Measurements from ENCODE around the gene FYTTD1.

- TF ChIP-seq, protein P1, sequence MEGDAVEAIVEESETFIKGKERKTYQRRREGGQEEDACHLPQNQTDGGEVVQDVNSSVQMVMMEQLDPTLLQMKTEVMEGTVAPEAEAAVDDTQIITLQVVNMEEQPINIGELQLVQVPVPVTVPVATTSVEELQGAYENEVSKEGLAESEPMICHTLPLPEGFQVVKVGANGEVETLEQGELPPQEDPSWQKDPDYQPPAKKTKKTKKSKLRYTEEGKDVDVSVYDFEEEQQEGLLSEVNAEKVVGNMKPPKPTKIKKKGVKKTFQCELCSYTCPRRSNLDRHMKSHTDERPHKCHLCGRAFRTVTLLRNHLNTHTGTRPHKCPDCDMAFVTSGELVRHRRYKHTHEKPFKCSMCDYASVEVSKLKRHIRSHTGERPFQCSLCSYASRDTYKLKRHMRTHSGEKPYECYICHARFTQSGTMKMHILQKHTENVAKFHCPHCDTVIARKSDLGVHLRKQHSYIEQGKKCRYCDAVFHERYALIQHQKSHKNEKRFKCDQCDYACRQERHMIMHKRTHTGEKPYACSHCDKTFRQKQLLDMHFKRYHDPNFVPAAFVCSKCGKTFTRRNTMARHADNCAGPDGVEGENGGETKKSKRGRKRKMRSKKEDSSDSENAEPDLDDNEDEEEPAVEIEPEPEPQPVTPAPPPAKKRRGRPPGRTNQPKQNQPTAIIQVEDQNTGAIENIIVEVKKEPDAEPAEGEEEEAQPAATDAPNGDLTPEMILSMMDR (IDR thresholded peaks at IDR 0.05) = no peak
- TF ChIP-seq ZFX (IDR thresholded peaks at IDR 0.05; ENCODE audit: borderline replicate concordance) = no peak
Measured at GRCh38 chr3:197791113-197791891, 41.6 kb downstream of the FYTTD1 start, which contains the start of gene LRCH3.
